HepG2 (cell line): Measurements from ENCODE around the gene S1PR3.

Experiments
- ELF1 ChIP-seq: sonication (generic); formaldehyde crosslinking; IDR thresholded peaks from 2 replicates; pipeline ENCODE4 v1.4.0; 2020; ENCODE audit warnings: missing genetic modification reagents
- EZH2 ChIP-seq: conservative IDR thresholded peaks from 2 replicates; pipeline ENCODE4 v1.6.1; 2012; ENCODE audit warnings: mild to moderate bottlenecking, low read depth, low read length, moderate library complexity
- FOXM1 ChIP-seq: sonication (generic); formaldehyde crosslinking; IDR thresholded peaks from 2 replicates; pipeline ENCODE4 v1.5.0; 2020; ENCODE audit warnings: missing genetic modification reagents
- GTF2F1 ChIP-seq: fragments of 150-350 bp; IDR thresholded peaks from 2 replicates; pipeline ENCODE4 v1.6.1; 2014; ENCODE audit warnings: low read length
- HBP1 ChIP-seq: IDR thresholded peaks from 2 replicates; pipeline ENCODE4 v1.6.1; 2016; ENCODE audit warnings: low read depth, control low read depth
- ZNF274 ChIP-seq: sonication (generic); formaldehyde crosslinking; IDR thresholded peaks from 2 replicates; pipeline ENCODE4 v1.5.1; 2020; ENCODE audit warnings: mild to moderate bottlenecking, missing genetic modification reagents

DNA sequence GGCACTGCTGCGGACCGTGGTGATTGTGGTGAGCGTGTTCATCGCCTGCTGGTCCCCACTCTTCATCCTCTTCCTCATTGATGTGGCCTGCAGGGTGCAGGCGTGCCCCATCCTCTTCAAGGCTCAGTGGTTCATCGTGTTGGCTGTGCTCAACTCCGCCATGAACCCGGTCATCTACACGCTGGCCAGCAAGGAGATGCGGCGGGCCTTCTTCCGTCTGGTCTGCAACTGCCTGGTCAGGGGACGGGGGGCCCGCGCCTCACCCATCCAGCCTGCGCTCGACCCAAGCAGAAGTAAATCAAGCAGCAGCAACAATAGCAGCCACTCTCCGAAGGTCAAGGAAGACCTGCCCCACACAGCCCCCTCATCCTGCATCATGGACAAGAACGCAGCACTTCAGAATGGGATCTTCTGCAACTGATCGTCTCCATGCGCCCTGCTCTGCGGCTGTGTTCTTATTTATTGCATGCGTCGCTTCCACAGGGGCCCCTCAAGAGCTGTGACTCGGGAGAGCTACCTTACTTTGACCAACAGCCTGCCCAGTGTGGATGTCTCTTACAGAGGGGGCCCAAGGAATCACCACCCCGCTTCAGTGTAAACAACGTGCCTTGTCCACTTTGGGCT is 10.8 kb downstream of the S1PR3 start:
- TF ChIP-seq FOXM1 (CRISPR knock-in tag) (no peak), ELF1 (CRISPR knock-in tag) (no peak), HBP1 (CRISPR knock-in tag) (no peak), ZNF274 (CRISPR knock-in tag) (no peak), GTF2F1 (no peak), EZH2 (no peak)
